Trophoblast cell (in vitro differentiated cells and primary cell): ENCODE measurements around the gene CTCF.
A peak's percentile ranks its signal among the peaks of the same experiment; 100 is the strongest.

Experiments used
- DNase-seq, 2 donors: peaks; one replicate each; pipeline ENCODE4 v3.0.0-alpha.2; 2016
- H2AFZ ChIP-seq: 2 replicates; pipeline ENCODE4 v1.6.1; 2013; ENCODE audit warnings: low read length, moderate library complexity, mild to moderate bottlenecking; ENCODE audit not compliant: insufficient read depth, poor library complexity
- H2AK5ac ChIP-seq: 2 replicates; pipeline ENCODE4 v1.6.1; 2013; ENCODE audit warnings: mild to moderate bottlenecking, low read length
- H2BK120ac ChIP-seq: 2 replicates; pipeline ENCODE4 v1.6.1; 2013; ENCODE audit warnings: low read length, mild to moderate bottlenecking, moderate library complexity; ENCODE audit not compliant: insufficient read depth, poor library complexity
- H2BK12ac ChIP-seq: 2 replicates; pipeline ENCODE4 v1.6.1; 2013; ENCODE audit warnings: mild to moderate bottlenecking, low read length, moderate library complexity
- H2BK5ac ChIP-seq: 2 replicates; pipeline ENCODE4 v1.6.1; 2013; ENCODE audit warnings: low read length, low read depth, moderate library complexity, mild to moderate bottlenecking; ENCODE audit not compliant: poor library complexity
- H3K14ac ChIP-seq: 2 replicates; pipeline ENCODE4 v1.6.1; 2013; ENCODE audit warnings: mild to moderate bottlenecking, low read length
- H3K18ac ChIP-seq: 2 replicates; pipeline ENCODE4 v1.6.1; 2013; ENCODE audit warnings: mild to moderate bottlenecking, low read length
- H3K23ac ChIP-seq: 2 replicates; pipeline ENCODE4 v1.6.1; 2013; ENCODE audit warnings: low read length
- H3K27ac ChIP-seq: 2 replicates; pipeline ENCODE4 v1.5.1; 2013; ENCODE audit warnings: low read depth, mild to moderate bottlenecking, inconsistent platforms, low read length, moderate library complexity
- H3K27me3 ChIP-seq: 2 replicates; pipeline ENCODE4 v1.6.1; 2013; ENCODE audit warnings: inconsistent platforms, mild to moderate bottlenecking, low read length, moderate library complexity; ENCODE audit not compliant: insufficient read depth
- H3K36me3 ChIP-seq, 2 experiments: 1 replicate in 1 of 2; 2 replicates in 1 of 2; pipeline ENCODE4 v1.6.1; 2013; ENCODE audit warnings: low read length in 2 of 2, mild to moderate bottlenecking in 2 of 2, moderate library complexity in 1 of 2; ENCODE audit not compliant: insufficient read depth in 2 of 2, control insufficient read depth in 1 of 2
- H3K4ac ChIP-seq: 2 replicates; pipeline ENCODE4 v1.6.1; 2013; ENCODE audit warnings: low read depth, mild to moderate bottlenecking, low read length, moderate library complexity
- H3K4me1 ChIP-seq, 2 experiments: 1 replicate in 1 of 2; 2 replicates in 1 of 2; pipeline ENCODE4 v1.6.1; 2013; ENCODE audit warnings: low read length in 2 of 2, mild to moderate bottlenecking in 2 of 2, moderate library complexity in 1 of 2; ENCODE audit not compliant: insufficient read depth in 2 of 2, control insufficient read depth in 1 of 2
- H3K4me2 ChIP-seq: 2 replicates; pipeline ENCODE4 v1.6.1; 2013; ENCODE audit warnings: inconsistent platforms, mild to moderate bottlenecking, low read length, moderate library complexity
- H3K4me3 ChIP-seq: 2 replicates; pipeline ENCODE4 v1.5.1; 2013; ENCODE audit warnings: mild to moderate bottlenecking, low read depth, low read length, inconsistent platforms
- H3K79me1 ChIP-seq: one replicate; pipeline ENCODE4 v1.6.1; 2013; ENCODE audit warnings: low read length
- H3K79me2 ChIP-seq: 2 replicates; pipeline ENCODE4 v1.6.1; 2013; ENCODE audit warnings: low read length, mild to moderate bottlenecking; ENCODE audit not compliant: control insufficient read depth, insufficient read depth, poor library complexity
- H3K9ac ChIP-seq: 2 replicates; pipeline ENCODE4 v1.6.1; 2013; ENCODE audit warnings: mild to moderate bottlenecking, low read length
- H3K9me3 ChIP-seq: 2 replicates; pipeline ENCODE4 v1.6.1; 2013; ENCODE audit warnings: low read depth, mild to moderate bottlenecking, control low read depth, inconsistent platforms, low read length; ENCODE audit not compliant: insufficient read depth
- H4K12ac ChIP-seq: 2 replicates; pipeline ENCODE4 v1.6.1; 2013; ENCODE audit warnings: low read depth, mild to moderate bottlenecking, low read length, moderate library complexity
- H4K8ac ChIP-seq: 2 replicates; pipeline ENCODE4 v1.6.1; 2013; ENCODE audit warnings: low read depth, mild to moderate bottlenecking, low read length, moderate library complexity
- H4K91ac ChIP-seq: one replicate; pipeline ENCODE4 v1.6.1; 2013; ENCODE audit warnings: low read depth, mild to moderate bottlenecking, low read length, moderate library complexity
- WGBS: extraction: QIAGEN DNeasy Blood & Tissue Kit; methylation state at CpG from one replicate; pipeline ENCODE4 v1.1.7; 2013; ENCODE audit warnings: missing lambda C conversion rate; ENCODE audit not compliant: insufficient read length, insufficient coverage; ENCODE audit errors: extremely low coverage; 5-methylcytosine and 5-hydroxymethylcytosine counted together

The CTCF gene

GRCh38 chr16:67657017-67657608 is 94.8 kb downstream of the CTCF start:
- Histone ChIP-seq H2BK5ac (no peak overlapping the region), H3K79me2 (peaks cover 3% of the 10 kb centered on the region), H2AFZ (no peak overlapping the region), H3K14ac (no peak overlapping the region), H4K91ac (no peak overlapping the region), H3K79me1 (peaks cover 7% of the 10 kb centered on the region), H3K4me3 (no peak overlapping the region), H3K36me3 (peaks cover 9 to 17% of the 10 kb centered on the region in 2 experiments), H3K9me3 (peaks cover 2% of the 10 kb centered on the region), H3K18ac (no peak overlapping the region), H3K23ac (no peak overlapping the region), H4K8ac (no peak overlapping the region), H3K9ac (no peak overlapping the region), H3K4me1 (peaks cover 11 to 20% of the 10 kb centered on the region in 2 experiments), H2BK120ac (no peak overlapping the region), H3K4me2 (no peak overlapping the region), H3K4ac (no peak overlapping the region), H2BK12ac (no peak overlapping the region), H3K27ac (no peak overlapping the region), H2AK5ac (no peak overlapping the region), H3K27me3 (no peaks in the 10 kb centered on the region), H4K12ac (no peak overlapping the region)
- no peak for DNase-seq
- no CpG with 5 or more reads among the region's 16 CpGs for WGBS

- H3K4me3 ChIP-seq = no peak overlapping the region
- no peak overlapping the region for H3K4me2 ChIP-seq
- no peak overlapping the region for H2AFZ ChIP-seq
- H2AK5ac ChIP-seq = no peak overlapping the region
- peaks cover 7% of the 10 kb centered on the region for H3K79me1 ChIP-seq
- no peak overlapping the region for H4K91ac ChIP-seq
- no peak overlapping the region for H3K27ac ChIP-seq
- H2BK5ac ChIP-seq = no peak overlapping the region
- H3K23ac ChIP-seq = no peak overlapping the region
- no peak overlapping the region for H3K9ac ChIP-seq
- no peak overlapping the region for H4K12ac ChIP-seq
- no peak overlapping the region for H3K4ac ChIP-seq
- no peak overlapping the region for H3K14ac ChIP-seq
- H3K18ac ChIP-seq = no peak overlapping the region
- H3K4me1 ChIP-seq = peaks cover 11 to 18% of the 10 kb centered on the region in 2 experiments
- H3K27me3 ChIP-seq = no peaks in the 10 kb centered on the region
- no peaks in the 10 kb centered on the region for H3K9me3 ChIP-seq
- H3K79me2 ChIP-seq = peaks cover 3% of the 10 kb centered on the region
- no CpG with 5 or more reads among the region's 18 CpGs for WGBS
- H4K8ac ChIP-seq = no peak overlapping the region
- no peak overlapping the region for H2BK12ac ChIP-seq
- no peak overlapping the region for H2BK120ac ChIP-seq
- H3K36me3 ChIP-seq = peaks cover 13 to 18% of the 10 kb centered on the region in 2 experiments
- DNase-seq = no peak
Observed at GRCh38 chr16:67657751-67658518, 95.6 kb downstream of the CTCF start.

DNA sequence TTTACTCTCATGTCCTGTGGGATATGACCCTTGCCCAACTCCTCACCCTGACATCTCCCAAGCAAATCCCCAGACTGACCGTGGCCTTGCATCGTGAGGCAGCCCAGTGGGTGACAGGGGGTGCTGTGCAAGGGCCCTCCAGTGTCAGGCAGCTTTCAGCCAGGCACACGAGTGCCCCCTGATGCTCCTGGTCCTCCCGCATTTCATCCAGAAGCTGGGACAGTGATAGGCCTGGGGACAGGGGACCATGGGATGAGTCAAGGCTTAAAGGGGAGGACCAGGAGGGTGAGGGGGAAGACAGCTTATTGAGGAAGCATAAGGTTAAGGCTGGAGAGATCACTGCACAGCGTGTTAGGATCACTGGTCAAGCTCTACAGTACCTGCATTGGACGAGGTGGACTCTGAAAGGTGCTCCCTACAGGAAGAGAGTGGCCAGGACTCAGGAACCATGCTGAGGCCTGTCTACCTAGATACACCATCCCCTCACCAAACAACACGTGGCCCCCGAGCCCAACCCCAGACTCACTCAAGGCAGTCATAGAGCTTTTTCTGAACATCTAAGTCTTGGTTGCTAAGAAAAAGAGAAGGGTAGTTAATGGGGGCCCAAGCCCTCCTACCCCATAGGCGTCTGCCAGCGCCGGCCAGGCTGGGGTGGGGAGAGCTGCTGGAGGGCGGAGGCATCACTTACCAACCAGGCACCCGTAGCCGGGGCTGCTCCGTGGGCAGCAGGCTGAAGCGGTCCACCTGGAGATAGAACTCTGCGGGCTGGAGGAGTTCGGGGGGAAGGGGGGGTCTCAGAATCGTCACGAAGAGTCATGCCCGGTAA is 96.7 kb downstream of the CTCF start:
- Histone ChIP-seq H2AFZ (no peak overlapping the region), H3K14ac (no peak overlapping the region), H3K9me3 (no peaks in the 10 kb centered on the region), H2AK5ac (no peak overlapping the region), H3K4me2 (peak overlapping the region; percentile 81), H4K91ac (no peak overlapping the region), H2BK12ac (no peak overlapping the region), H2BK120ac (no peak overlapping the region), H3K79me1 (peaks cover 7% of the 10 kb centered on the region), H3K27me3 (no peaks in the 10 kb centered on the region), H4K12ac (no peak overlapping the region), H3K27ac (no peak overlapping the region), H4K8ac (peak overlapping the region; percentile 85), H3K4ac (no peak overlapping the region), H2BK5ac (no peak overlapping the region), H3K23ac (no peak overlapping the region), H3K18ac (peak overlapping the region; percentile 18), H3K4me1 (peaks cover 5 to 10% of the 10 kb centered on the region in 2 experiments), H3K79me2 (peaks cover 3% of the 10 kb centered on the region), H3K4me3 (peak overlapping the region; percentile 85), H3K36me3 (peaks cover 13 to 21% of the 10 kb centered on the region in 2 experiments), H3K9ac (peak overlapping the region; percentile 44)
- no peak for DNase-seq
- WGBS = no CpG with 5 or more reads among the region's 21 CpGs
